SK-N-SH (cell line): ENCODE data around the gene ANKRD40. TPM values are rescaled to one million over a fixed set of nuclear protein-coding genes. Genes with fewer than 3 reads are reported as not detected.

ENCODE experiments used
- CTCF ChIA-PET: fragments of 300-600, 350-600 bp; formaldehyde crosslinking; extraction: SDS; loops from one replicate; lab custom pipeline; 2021; lab: Yijun Ruan, JAX
- POLR2A ChIA-PET: fragments of 350-600 bp; sonication (Branson Sonifier 250); formaldehyde crosslinking; extraction: SDS; loops from one replicate; lab custom pipeline; 2020; ENCODE audit warnings: antibody characterized with exemption, inconsistent platforms; lab: Yijun Ruan, JAX
- DNase-seq: peaks from one replicate; pipeline ENCODE4 v3.0.0; 2012
- H2AFZ ChIP-seq: fragments of 200-600 bp; sonication (generic); 2 replicates; pipeline ENCODE4 v1.8.1; 2016; ENCODE audit warnings: antibody characterized with exemption, mild to moderate bottlenecking, low read depth
- H3F3A ChIP-seq: fragments of 200-600 bp; sonication (generic); replicated peaks from 2 replicates; pipeline ENCODE3; 2016; ENCODE audit warnings: antibody characterized with exemption, mild to moderate bottlenecking; ENCODE audit not compliant: insufficient read depth
- H3K27ac ChIP-seq, 2 experiments: fragments of 200-500 bp in 1 of 2; fragments of 200-600 bp in 1 of 2; sonication (Bioruptor generic) in 1 of 2; sonication (generic), shearing (Covaris generic) in 1 of 2; 2 replicates each; pipeline versions ENCODE4 v1.5.1 to v1.6.1; 2014 to 2016; ENCODE audit warnings: low read depth in 2 of 2, inconsistent platforms in 1 of 2, low read length in 1 of 2, mild to moderate bottlenecking in 1 of 2, mixed read lengths in 1 of 2
- H3K27me3 ChIP-seq: fragments of 200-600 bp; sonication (generic), shearing (Covaris generic); 2 replicates; pipeline ENCODE4 v1.6.1; 2016; ENCODE audit warnings: mixed run types; ENCODE audit not compliant: insufficient read depth
- H3K36me3 ChIP-seq, 2 experiments: fragments of 200-500 bp in 1 of 2; fragments of 200-600 bp in 1 of 2; sonication (Bioruptor generic) in 1 of 2; sonication (generic) in 1 of 2; replicated peaks in 1 of 2; 2 replicates each; pipeline versions ENCODE3 to v1.5.1; 2014 to 2016; ENCODE audit warnings: low read length in 1 of 2, mild to moderate bottlenecking in 1 of 2; ENCODE audit not compliant: insufficient read depth in 2 of 2, control insufficient read depth in 1 of 2
- H3K4me1 ChIP-seq, 2 experiments: fragments of 200-500 bp in 1 of 2; fragments of 200-600 bp in 1 of 2; sonication (Bioruptor generic) in 1 of 2; sonication (generic), shearing (Covaris generic) in 1 of 2; 2 replicates each; pipeline versions ENCODE4 v1.5.1 to v1.6.1; 2014 to 2016; ENCODE audit warnings: low read depth in 1 of 2, low read length in 1 of 2, mixed run types in 1 of 2; ENCODE audit not compliant: insufficient read depth in 2 of 2, control insufficient read depth in 1 of 2
- H3K4me2 ChIP-seq: fragments of 200-600 bp; sonication (generic), shearing (Covaris generic); 2 replicates; pipeline ENCODE4 v1.6.1; 2017; ENCODE audit warnings: mixed run types
- H3K4me3 ChIP-seq, 2 experiments: fragments of 200-500 bp in 1 of 2; fragments of 200-600 bp in 1 of 2; sonication (Bioruptor generic) in 1 of 2; sonication (generic), shearing (Covaris generic) in 1 of 2; 2 replicates each; pipeline versions ENCODE4 v1.5.1 to v1.8.1; 2014 to 2016; ENCODE audit warnings: low read depth in 2 of 2, inconsistent platforms in 1 of 2, low read length in 1 of 2, mild to moderate bottlenecking in 1 of 2, mixed read lengths in 1 of 2, moderate library complexity in 1 of 2
- H3K79me2 ChIP-seq: fragments of 200-600 bp; sonication (generic); 2 replicates; pipeline ENCODE4 v1.8.1; 2017; ENCODE audit warnings: mild to moderate bottlenecking; ENCODE audit not compliant: insufficient read depth
- H3K9ac ChIP-seq: fragments of 200-600 bp; sonication (generic); 2 replicates; pipeline ENCODE4 v1.6.1; 2017; ENCODE audit warnings: mixed run types
- H3K9me2 ChIP-seq: fragments of 200-600 bp; sonication (generic); 2 replicates; pipeline ENCODE4 v1.6.1; 2017; ENCODE audit warnings: mixed run types
- H3K9me3 ChIP-seq: fragments of 200-600 bp; sonication (generic); 2 replicates; pipeline ENCODE4 v1.6.1; 2017; ENCODE audit warnings: mixed run types, mild to moderate bottlenecking, moderate library complexity
- H4K20me1 ChIP-seq: fragments of 200-600 bp; sonication (generic); 2 replicates; pipeline ENCODE4 v1.6.1; 2017; ENCODE audit warnings: mild to moderate bottlenecking, mixed run types; ENCODE audit not compliant: insufficient read depth
- EP300 ChIP-seq, 2 experiments: IDR thresholded peaks; 2 replicates each; pipeline versions ENCODE4 v1.4.0 to v1.6.1; 2012; ENCODE audit warnings: borderline replicate concordance in 1 of 2, low read depth in 1 of 2, low read length in 1 of 2
- GATA2 ChIP-seq: sonication (generic); formaldehyde crosslinking; IDR thresholded peaks from 2 replicates; pipeline ENCODE4 v1.5.0; 2020; ENCODE audit warnings: mild to moderate bottlenecking, missing genetic modification reagents
- NFIC ChIP-seq: IDR thresholded peaks from 2 replicates; pipeline ENCODE4 v1.4.0; 2012; ENCODE audit warnings: borderline replicate concordance
- NRF1 ChIP-seq: IDR thresholded peaks from 2 replicates; pipeline ENCODE4 v1.6.1; 2012; ENCODE audit warnings: low read depth, mild to moderate bottlenecking, low read length
- PBX3 ChIP-seq: IDR thresholded peaks from 2 replicates; pipeline ENCODE4; 2012
- POLR2AphosphoS5 ChIP-seq: IDR thresholded peaks from 2 replicates; pipeline ENCODE4 v1.6.1; 2012; ENCODE audit warnings: low read depth, low read length
- RCOR1 ChIP-seq: fragments of 150-350 bp; IDR thresholded peaks from 2 replicates; pipeline ENCODE4 v1.6.1; 2017; ENCODE audit warnings: antibody characterized with exemption, low read length
- REST ChIP-seq: IDR thresholded peaks from 2 replicates; pipeline ENCODE4 v1.6.1; 2012; ENCODE audit warnings: mild to moderate bottlenecking, low read depth, low read length, moderate library complexity
- RFX5 ChIP-seq: IDR thresholded peaks from 2 replicates; pipeline ENCODE4 v1.6.1; 2012; ENCODE audit warnings: mild to moderate bottlenecking, improper control_type of control experiment, low read length
- RXRA ChIP-seq: IDR thresholded peaks from 2 replicates; pipeline ENCODE4 v1.4.0; 2012; ENCODE audit warnings: low read depth, mild to moderate bottlenecking, borderline replicate concordance
- SIN3A ChIP-seq: IDR thresholded peaks from 2 replicates; pipeline ENCODE4 v1.6.1; 2012; ENCODE audit warnings: low read depth, mild to moderate bottlenecking, low read length, moderate library complexity, borderline replicate concordance
- TAF1 ChIP-seq: IDR thresholded peaks from 2 replicates; pipeline ENCODE4 v1.6.1; 2012; ENCODE audit warnings: low read depth, mild to moderate bottlenecking, low read length, moderate library complexity, borderline replicate concordance
- USF1 ChIP-seq: IDR thresholded peaks from 2 replicates; pipeline ENCODE4 v1.4.0; 2012; ENCODE audit warnings: low read depth, borderline replicate concordance
- YY1 ChIP-seq: IDR thresholded peaks from 2 replicates; pipeline ENCODE4 v1.4.0; 2012; ENCODE audit warnings: low read depth, mild to moderate bottlenecking
- WGBS: methylation state at CpG from one replicate; pipeline ENCODE4 v1.1.6; 2017; ENCODE audit warnings: low lambda C conversion rate; 5-methylcytosine and 5-hydroxymethylcytosine counted together
- polyA plus RNA-seq, 3 experiments: library from polyadenylated mRNA; depleted of rRNA; stranded (reverse); fragments of >200 nt; gene quantifications; 2 replicates each; pipeline ENCODE4 v1.2.3, GENCODE V29; 2012

The ANKRD40 gene
- polyA plus RNA-seq, 1 of the 3 experiments (the other 2 are of a cell fraction), result 33.6 TPM

GRCh38 chr17:50649042-50649908 lies 58.4 kb downstream of the ANKRD40 start:
- H4K20me1 ChIP-seq, result no peaks in the 10 kb centered on the region
- POLR2A ChIA-PET, result no interaction called here
- H3K9ac ChIP-seq, result no peak overlapping the region
- no peaks in the 10 kb centered on the region for H3K9me3 ChIP-seq
- CTCF ChIA-PET, result interaction anchor here (1.4 to 9.3 kb wide), 7 partner anchors 10 to 32 kb away, joined by 3 to 101 read pairs (median 4); no protein-coding TSS in a partner anchor
- peaks cover 40% of the 10 kb centered on the region for H3K79me2 ChIP-seq
- no peak overlapping the region for H2AFZ ChIP-seq
- no peak for DNase-seq
- H3K27me3 ChIP-seq, result no peaks in the 10 kb centered on the region
- no peaks in the 10 kb centered on the region for H3K4me1 ChIP-seq
- H3K9me2 ChIP-seq, result no peaks in the 10 kb centered on the region
- H3F3A ChIP-seq, result peaks cover 12% of the 10 kb centered on the region
- no peak for TF ChIP-seq POLR2AphosphoS5
- TF ChIP-seq NRF1, result no peak
- TF ChIP-seq NFIC, result no peak
- no peak for TF ChIP-seq RCOR1
- TF ChIP-seq PBX3, result no peak
- no peak for TF ChIP-seq GATA2 (CRISPR knock-in tag)
- no peak for TF ChIP-seq TAF1
- no peak for TF ChIP-seq RFX5
- TF ChIP-seq RXRA, result no peak
- TF ChIP-seq YY1, result no peak
- no peak overlapping the region for H3K27ac ChIP-seq
- no peak overlapping the region for H3K4me2 ChIP-seq
- WGBS, result 88% methylated on average over 7 of the region's 7 CpGs
- peaks cover 0 to 7% of the 10 kb centered on the region in 2 experiments for H3K36me3 ChIP-seq
- H3K4me3 ChIP-seq, result no peak overlapping the region

GRCh38 chr17:50647187-50647586 lies 60.5 kb downstream of the ANKRD40 start:
- Histone ChIP-seq H4K20me1 (no peaks in the 10 kb centered on the region), H3K9ac (no peak overlapping the region), H3K9me3 (no peaks in the 10 kb centered on the region), H3K4me3 (no peak overlapping the region), H3K4me1 (0 out of 4 replicates have a peak, but pooled peaks cover 0 to 4% of the 10 kb centered on the region in 2 experiments), H3K27ac (no peak overlapping the region), H3K36me3 (peaks cover 1 to 8% of the 10 kb centered on the region in 2 experiments), H3K79me2 (peaks cover 47% of the 10 kb centered on the region), H3K4me2 (no peak overlapping the region), H3F3A (peaks cover 11% of the 10 kb centered on the region), H2AFZ (no peak overlapping the region), H3K9me2 (no peaks in the 10 kb centered on the region), H3K27me3 (no peaks in the 10 kb centered on the region)
- ChIA-PET CTCF (interaction anchor here (0.7 to 9.3 kb wide), 3 partner anchors 13 to 123 kb away, joined by 3 to 101 read pairs (median 4); partner anchors contain the start of gene ABCC3), POLR2A (no interaction called here)
- DNase-seq, result no peak
- WGBS, result 54% methylated on average over 2 of the region's 2 CpGs
- no peak for TF ChIP-seq PBX3
- no peak for TF ChIP-seq POLR2AphosphoS5
- TF ChIP-seq EP300 (IDR thresholded peaks at IDR 0.05; ENCODE audit: borderline replicate concordance in 1 of 2, low read depth in 1 of 2, low read length in 1 of 2), result no peak
- no peak for TF ChIP-seq SIN3A
- TF ChIP-seq REST, result no peak
- no peak for TF ChIP-seq YY1
- no peak for TF ChIP-seq USF1
- TF ChIP-seq NRF1, result no peak
- TF ChIP-seq RCOR1, result no peak
- no peak for TF ChIP-seq RXRA
- no peak for TF ChIP-seq NFIC
